Fibroblast of pulmonary artery (primary cell): ENCODE data around the gene GCG.
A peak's percentile ranks its signal among the peaks of the same experiment; 100 is the strongest.

Source experiments
- DNase-seq: peaks from one replicate; pipeline ENCODE4 v3.0.0-alpha.2; 2010; ENCODE audit warnings: low read depth
- H3K4me3 ChIP-seq: replicated peaks from 2 replicates; pipeline ENCODE4 v1.5.1; 2011; ENCODE audit warnings: low read depth, mild to moderate bottlenecking, control low read depth, low read length, moderate library complexity
- TF ChIP-seq, protein P1 (sequence below): IDR thresholded peaks from 2 replicates; pipeline ENCODE4 v1.5.1; 2011; ENCODE audit warnings: mild to moderate bottlenecking, control low read depth, low read length, inconsistent platforms; ENCODE audit errors: missing control alignments

Gene GCG

DNA sequence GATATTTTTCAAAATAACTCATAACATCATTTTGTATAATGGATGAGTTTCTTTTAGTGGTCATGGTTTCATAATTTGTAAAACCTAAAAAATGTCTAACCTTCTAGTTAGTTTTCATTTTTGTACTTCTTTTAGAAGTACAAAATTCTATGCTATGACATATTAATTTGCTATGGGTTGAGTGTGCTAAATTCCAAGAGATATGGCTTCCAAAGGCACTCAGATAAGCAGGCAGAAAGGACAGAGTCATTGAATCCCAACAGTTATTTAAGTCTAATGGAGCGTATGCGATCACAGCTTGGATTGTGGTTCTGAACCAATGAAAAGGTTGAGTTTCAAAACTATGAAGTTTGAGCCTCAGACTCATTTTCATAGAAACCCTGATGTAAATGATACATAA is 37.0 kb downstream of the GCG start:
- DNase-seq = no peak
- TF ChIP-seq, protein P1, sequence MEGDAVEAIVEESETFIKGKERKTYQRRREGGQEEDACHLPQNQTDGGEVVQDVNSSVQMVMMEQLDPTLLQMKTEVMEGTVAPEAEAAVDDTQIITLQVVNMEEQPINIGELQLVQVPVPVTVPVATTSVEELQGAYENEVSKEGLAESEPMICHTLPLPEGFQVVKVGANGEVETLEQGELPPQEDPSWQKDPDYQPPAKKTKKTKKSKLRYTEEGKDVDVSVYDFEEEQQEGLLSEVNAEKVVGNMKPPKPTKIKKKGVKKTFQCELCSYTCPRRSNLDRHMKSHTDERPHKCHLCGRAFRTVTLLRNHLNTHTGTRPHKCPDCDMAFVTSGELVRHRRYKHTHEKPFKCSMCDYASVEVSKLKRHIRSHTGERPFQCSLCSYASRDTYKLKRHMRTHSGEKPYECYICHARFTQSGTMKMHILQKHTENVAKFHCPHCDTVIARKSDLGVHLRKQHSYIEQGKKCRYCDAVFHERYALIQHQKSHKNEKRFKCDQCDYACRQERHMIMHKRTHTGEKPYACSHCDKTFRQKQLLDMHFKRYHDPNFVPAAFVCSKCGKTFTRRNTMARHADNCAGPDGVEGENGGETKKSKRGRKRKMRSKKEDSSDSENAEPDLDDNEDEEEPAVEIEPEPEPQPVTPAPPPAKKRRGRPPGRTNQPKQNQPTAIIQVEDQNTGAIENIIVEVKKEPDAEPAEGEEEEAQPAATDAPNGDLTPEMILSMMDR = no peak
- H3K4me3 ChIP-seq = no peak overlapping the region

DNA sequence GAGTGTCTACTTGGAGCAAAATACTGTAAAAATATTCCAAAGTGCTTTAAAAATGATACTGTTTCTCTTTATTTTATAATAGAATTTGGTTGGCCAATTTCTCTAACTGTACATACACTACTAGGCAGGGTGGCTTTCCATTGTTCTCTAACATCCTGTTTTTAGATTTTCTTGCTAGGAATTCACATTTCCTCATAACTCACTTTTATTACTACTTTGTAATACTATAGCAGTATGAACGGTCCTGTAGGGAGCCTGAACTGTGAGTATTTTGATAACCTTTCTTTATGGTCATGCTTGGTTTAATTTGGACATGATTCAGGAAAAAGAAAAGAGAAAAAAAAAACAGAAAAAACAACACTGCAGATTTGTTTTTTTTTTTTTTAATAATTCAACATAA is 37.8 kb downstream of the GCG start:
- TF ChIP-seq, protein P1 = no peak
- H3K4me3 ChIP-seq = no peak overlapping the region
- peak; percentile 79 for DNase-seq

DNA sequence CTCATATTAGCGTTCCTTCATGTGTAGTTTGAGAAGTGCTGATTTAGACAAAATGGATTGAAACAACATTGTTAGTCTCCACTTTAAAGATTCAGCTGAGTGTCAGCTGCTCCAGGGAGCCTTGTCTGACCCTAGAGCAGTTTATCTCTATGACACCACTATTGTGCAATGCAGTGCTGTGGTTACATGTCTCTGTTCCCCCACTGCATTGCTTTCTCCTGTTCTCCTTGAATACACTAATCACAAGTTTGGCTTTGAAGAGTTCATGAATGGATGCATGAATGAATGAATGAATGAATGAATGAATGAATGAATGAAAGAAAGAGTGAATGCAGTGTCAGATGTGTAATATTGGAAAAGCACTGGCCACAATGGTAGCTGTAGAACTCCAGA is 38.3 kb downstream of the GCG start:
- DNase-seq = peak; percentile 84
- H3K4me3 ChIP-seq = no peak overlapping the region
- TF ChIP-seq, protein P1 = no peak

DNA sequence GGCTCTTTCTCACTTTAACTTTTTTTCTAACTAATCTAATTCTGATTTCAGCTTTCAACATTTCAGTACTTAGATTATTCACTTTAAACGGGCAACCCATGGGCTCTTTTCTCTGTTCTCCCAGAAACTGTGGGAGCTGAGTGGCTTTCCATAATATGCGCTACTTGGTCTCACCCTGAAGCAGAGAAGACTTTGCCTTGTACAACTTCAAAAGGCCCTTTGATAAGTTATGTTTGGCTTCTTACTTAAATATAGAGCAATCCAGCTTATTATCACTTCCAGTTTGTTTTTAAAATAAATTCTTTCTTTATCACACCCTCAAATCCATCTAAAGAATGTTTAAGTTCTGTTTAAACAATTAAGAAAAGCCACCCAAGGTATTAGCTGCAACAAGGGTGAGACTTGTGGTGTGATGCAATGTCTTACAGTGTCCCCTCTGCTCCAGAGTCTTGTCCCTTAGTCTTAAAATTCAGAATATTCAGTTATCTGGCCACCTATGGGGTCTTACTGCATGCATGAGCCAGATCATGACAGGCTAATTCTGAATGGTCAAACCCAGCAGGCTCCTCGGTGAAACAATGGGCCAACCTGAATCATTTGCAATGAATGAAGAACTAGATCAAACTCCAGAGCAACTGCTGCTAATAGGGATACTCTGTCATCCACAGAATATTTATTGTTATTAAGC is 38.8 kb downstream of the GCG start:
- no peak for DNase-seq
- TF ChIP-seq, protein P1 = no peak

DNA sequence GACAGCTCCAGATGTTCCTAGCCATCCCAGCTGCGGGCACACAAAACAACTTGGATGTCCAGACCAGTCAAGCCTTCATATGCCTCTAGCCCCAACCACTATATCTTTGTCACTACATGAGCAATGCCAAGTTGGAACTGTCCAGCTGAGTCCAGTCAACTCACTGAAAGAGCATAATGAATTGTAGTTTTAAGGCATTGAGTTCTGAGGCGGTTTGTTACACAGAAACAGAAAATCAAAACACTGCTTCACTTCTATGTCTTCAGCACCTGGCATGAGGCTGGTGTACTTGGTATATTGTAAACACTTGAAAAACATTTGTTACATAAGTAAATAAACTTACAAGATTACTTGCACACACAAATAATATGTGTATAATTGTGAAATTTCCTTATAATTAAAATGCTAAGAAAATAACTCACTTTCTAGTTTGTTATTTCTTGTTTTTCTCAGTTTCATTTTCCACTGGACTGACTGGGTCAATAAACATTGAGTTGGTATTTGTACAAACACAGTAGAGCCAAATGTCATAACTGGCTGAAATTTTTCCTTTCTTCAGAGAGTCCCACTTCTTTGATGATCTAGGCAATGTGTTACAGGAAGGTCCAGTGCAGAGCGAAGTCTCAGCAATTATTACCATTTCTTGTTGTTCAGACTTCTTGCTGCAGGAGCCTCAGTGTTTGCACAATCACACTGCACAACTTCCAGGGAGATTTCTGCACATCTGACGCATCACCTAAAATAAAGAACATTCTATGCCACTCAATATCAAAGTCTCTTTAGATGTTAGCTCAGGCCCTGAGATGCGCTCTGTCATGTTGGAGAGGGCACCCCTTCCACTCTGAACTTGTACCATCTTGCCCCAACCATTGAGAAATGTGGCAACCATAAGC is 39.8 kb downstream of the GCG start:
- TF ChIP-seq, protein P1 = no peak
- no peak overlapping the region for H3K4me3 ChIP-seq
- DNase-seq = no peak

More for the DNA sequence above, 38.8 kb downstream of the GCG start:
- H3K4me3 ChIP-seq = no peak overlapping the region

DNA sequence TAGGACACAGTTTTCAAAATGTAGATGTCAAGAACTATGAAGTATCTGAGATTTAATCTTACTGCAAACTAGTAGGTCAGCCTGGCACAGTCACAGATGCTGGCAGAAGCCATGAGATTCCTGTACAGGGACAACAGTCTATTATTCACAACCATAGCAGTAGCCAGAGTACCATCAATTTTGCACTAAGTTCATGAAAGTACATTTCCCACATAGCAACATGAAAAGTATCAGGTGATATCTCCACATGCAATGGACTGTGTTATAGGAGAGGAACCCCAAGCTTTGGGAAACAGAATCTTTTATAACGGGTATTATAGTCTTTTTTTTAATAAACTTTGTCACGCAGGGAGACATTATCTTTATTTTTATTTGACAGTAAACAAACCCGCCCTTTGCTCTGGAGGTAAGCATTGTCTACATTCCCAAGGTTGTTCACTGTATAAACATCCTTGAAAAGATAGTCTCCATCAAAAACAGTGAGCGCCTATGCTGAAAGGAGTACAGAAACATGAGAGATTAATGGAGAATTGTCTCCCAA is 44.6 kb downstream of the GCG start:
- no peak overlapping the region for H3K4me3 ChIP-seq
- DNase-seq = no peak
- TF ChIP-seq, protein P1 = no peak
